Activated CD8-positive, alpha-beta T cell treated with anti-CD3 and anti-CD28 coated beads for 36 hours (primary cell): ENCODE results near the gene PPP2R2B. TPM values are rescaled to one million over a fixed set of nuclear protein-coding genes. Genes with fewer than 3 reads are reported as not detected.

Experiments
- ATAC-seq: fragments of 200-7000 bp; cut with Tn5 transposase; one replicate; pipeline ENCODE4 v1.10.0; 2021; ENCODE audit warnings: mild to moderate bottlenecking, moderate library complexity
- CTCF ChIA-PET: fragments of 350-600 bp; sonication (Branson Sonifier 250); formaldehyde crosslinking; loops from one replicate; lab custom pipeline; 2021; ENCODE audit warnings: antibody characterized with exemption; lab: Charles Lee
- POLR2A ChIA-PET: fragments of 350-600 bp; sonication (Branson Sonifier 250); formaldehyde crosslinking; loops from one replicate; lab custom pipeline; 2021; ENCODE audit warnings: antibody characterized with exemption; lab: Charles Lee
- DNase-seq: peaks from one replicate; pipeline ENCODE4 v3.0.0-alpha.2; 2020
- H3K27ac Mint-ChIP-seq: one replicate; pipeline ENCODE4 v1.8.0; 2021; ENCODE audit warnings: mild to moderate bottlenecking, mixed read lengths
- H3K27me3 Mint-ChIP-seq: one replicate; pipeline ENCODE4 v1.8.0; 2021; ENCODE audit warnings: mixed read lengths
- H3K36me3 Mint-ChIP-seq: one replicate; pipeline ENCODE4 v1.8.0; 2021; ENCODE audit warnings: low read depth, mixed read lengths
- H3K4me1 Mint-ChIP-seq: one replicate; pipeline ENCODE4 v1.8.0; 2021; ENCODE audit warnings: low read depth, mixed read lengths
- H3K4me3 Mint-ChIP-seq: one replicate; pipeline ENCODE4 v1.8.0; 2021; ENCODE audit warnings: mild to moderate bottlenecking, moderate library complexity, mixed read lengths
- H3K9me3 Mint-ChIP-seq: one replicate; pipeline ENCODE4 v1.8.0; 2021; ENCODE audit warnings: mixed read lengths
- CTCF ChIP-seq: fragments of 200-600 bp; IDR thresholded peaks from one replicate; pipeline ENCODE4 v1.8.0; 2022; ENCODE audit warnings: antibody characterized with exemption, mild to moderate bottlenecking
- intact Hi-C: fragments of 100-400 bp; cut with micrococcal nuclease; formaldehyde crosslinking; loops from one replicate; pipeline ENCODE4 v1.10.0; 2022
- total RNA-seq, 2 experiments: library from RNA; stranded (reverse); gene quantifications; one replicate each; pipeline ENCODE4 v1.2.3, GENCODE V29; 2021

The PPP2R2B gene
- total RNA-seq, 2 experiments from 2014 or later: 0.56 to 0.65 TPM

DNA sequence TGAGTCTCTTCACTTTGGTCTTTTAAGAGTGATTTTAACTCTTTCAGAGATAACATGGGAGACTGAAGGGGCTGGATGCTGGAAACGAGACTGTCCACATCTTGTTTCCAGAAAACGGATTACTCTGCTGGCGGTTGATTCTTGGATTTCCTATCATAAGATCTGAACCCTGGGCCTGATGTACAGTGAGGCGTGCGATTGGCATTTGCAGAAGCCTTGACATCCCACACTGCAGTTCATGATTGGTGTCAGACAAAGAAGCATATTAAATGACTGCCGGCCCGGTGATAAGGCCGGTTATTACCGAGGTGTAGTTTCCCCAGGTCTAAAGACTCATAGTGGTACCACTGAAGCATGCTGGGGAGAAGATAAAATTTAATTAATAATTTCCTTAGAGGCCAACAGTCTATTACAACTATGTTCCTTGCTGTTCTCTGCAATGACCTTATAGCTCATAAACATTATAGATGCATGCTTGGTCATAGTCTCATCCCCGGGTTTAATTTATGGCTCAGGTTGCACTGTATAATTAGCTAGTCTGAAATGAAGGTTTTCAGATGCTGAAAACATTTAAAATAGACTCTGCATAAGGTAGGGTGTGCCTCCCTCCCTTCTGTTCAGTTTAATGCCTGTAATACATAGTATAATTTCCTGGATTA lies 99.2 kb downstream of the PPP2R2B start:
- ChIA-PET CTCF (interaction anchor here (1.5 kb wide), 1 partner anchor 118 kb away, joined by 4 read pairs; no protein-coding TSS in a partner anchor), POLR2A (no interaction called here)
- Mint-ChIP-seq H3K4me1 (no peaks in the 10 kb centered on the region), H3K9me3 (peaks cover 10% of the 10 kb centered on the region), H3K4me3 (no peak overlapping the region), H3K27me3 (no peaks in the 10 kb centered on the region), H3K36me3 (no peaks in the 10 kb centered on the region), H3K27ac (no peak overlapping the region)
- no peak for DNase-seq
- ATAC-seq: no peak
- TF ChIP-seq CTCF: no peak
- intact Hi-C loops: no loop called here

DNA sequence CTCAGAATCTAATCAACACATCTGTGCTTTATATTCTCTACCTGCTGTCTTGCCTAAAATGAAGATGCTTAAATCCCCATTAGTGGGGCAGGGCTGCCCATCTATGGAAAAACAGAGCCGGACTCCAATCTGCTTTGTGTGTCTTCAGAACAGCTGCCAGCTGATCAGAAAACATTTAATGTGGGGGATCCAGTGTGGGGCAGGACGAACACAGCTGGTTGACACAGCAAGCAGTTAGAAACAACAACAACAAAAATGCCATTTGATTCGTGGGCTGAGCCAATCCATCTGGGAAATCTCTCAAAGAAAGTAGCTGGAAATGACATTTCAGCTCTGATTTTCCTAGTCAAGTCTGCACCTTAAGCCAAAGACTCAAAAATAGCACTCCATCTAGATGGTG lies 99.8 kb downstream of the PPP2R2B start:
- intact Hi-C loops: no loop called here
- no peak for ATAC-seq
- POLR2A ChIA-PET: interaction anchor here (1.0 kb wide), 1 partner anchor 12 kb away, joined by 3 read pairs; no protein-coding TSS in a partner anchor
- H3K4me3 Mint-ChIP-seq: no peak overlapping the region
- H3K9me3 Mint-ChIP-seq: peaks cover 10% of the 10 kb centered on the region
- CTCF ChIA-PET: interaction anchor here (1.5 kb wide), 1 partner anchor 117 kb away, joined by 4 read pairs; no protein-coding TSS in a partner anchor
- no peaks in the 10 kb centered on the region for H3K27me3 Mint-ChIP-seq
- DNase-seq: no peak
- H3K27ac Mint-ChIP-seq: no peak overlapping the region
- TF ChIP-seq CTCF: no peak
- no peaks in the 10 kb centered on the region for H3K4me1 Mint-ChIP-seq
- H3K36me3 Mint-ChIP-seq: no peaks in the 10 kb centered on the region

- Mint-ChIP-seq H3K9me3 (peaks cover 10% of the 10 kb centered on the region), H3K27ac (no peak overlapping the region), H3K4me3 (no peak overlapping the region), H3K27me3 (no peaks in the 10 kb centered on the region), H3K4me1 (no peaks in the 10 kb centered on the region), H3K36me3 (no peaks in the 10 kb centered on the region)
- intact Hi-C loops: no loop called here
- ChIA-PET POLR2A (interaction anchor here (1.0 kb wide), 1 partner anchor 11 kb away, joined by 3 read pairs; no protein-coding TSS in a partner anchor), CTCF (no interaction called here)
- ATAC-seq (no peak), DNase-seq (no peak)
- no peak for TF ChIP-seq CTCF
Observed at GRCh38 chr5:146778261-146778660, 100.3 kb downstream of the PPP2R2B start.

GRCh38 chr5:146772881-146773466 lies 105.6 kb downstream of the PPP2R2B start:
- H3K27ac Mint-ChIP-seq: no peak overlapping the region
- H3K9me3 Mint-ChIP-seq: peaks cover 6% of the 10 kb centered on the region
- intact Hi-C loops: no loop called here
- no peaks in the 10 kb centered on the region for H3K27me3 Mint-ChIP-seq
- ChIA-PET CTCF (interaction anchor here (1.1 kb wide), 1 partner anchor 11 kb away, joined by 3 read pairs; no protein-coding TSS in a partner anchor), POLR2A (no interaction called here)
- DNase-seq (no peak), ATAC-seq (no peak)
- TF ChIP-seq CTCF: no peak
- H3K4me1 Mint-ChIP-seq: no peaks in the 10 kb centered on the region
- no peak overlapping the region for H3K4me3 Mint-ChIP-seq
- no peaks in the 10 kb centered on the region for H3K36me3 Mint-ChIP-seq

DNA sequence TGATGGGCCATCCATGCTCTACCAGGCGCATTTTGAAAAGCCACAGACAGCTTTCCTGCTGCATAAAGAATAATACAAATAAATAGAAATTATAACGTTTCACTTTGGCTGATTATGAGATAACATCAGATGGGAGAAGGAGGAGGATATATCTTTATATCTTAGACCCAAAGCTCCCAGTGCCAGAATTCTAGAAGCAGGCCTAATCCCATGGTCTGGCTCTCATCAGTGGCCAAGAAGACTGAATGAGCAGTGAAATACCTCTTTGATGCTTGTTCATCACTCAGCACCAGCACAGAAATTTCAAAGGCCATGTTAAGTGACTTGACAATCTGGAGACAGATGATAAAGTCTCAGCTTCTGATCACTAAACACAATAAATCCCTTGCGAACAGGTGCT lies 107.6 kb downstream of the PPP2R2B start:
- ATAC-seq: no peak
- H3K36me3 Mint-ChIP-seq: no peaks in the 10 kb centered on the region
- H3K27me3 Mint-ChIP-seq: no peaks in the 10 kb centered on the region
- DNase-seq: no peak
- intact Hi-C loops: no loop called here
- no peak overlapping the region for H3K27ac Mint-ChIP-seq
- ChIA-PET POLR2A (no interaction called here), CTCF (interaction anchor here (0.6 to 0.9 kb wide), 3 partner anchors 88 to 212 kb away, joined by 3 read pairs; no protein-coding TSS in a partner anchor)
- H3K9me3 Mint-ChIP-seq: peaks cover 6% of the 10 kb centered on the region
- no peak overlapping the region for H3K4me3 Mint-ChIP-seq
- H3K4me1 Mint-ChIP-seq: no peaks in the 10 kb centered on the region
- TF ChIP-seq CTCF: no peak
